ENCODE measurements around the gene SYPL1. TPM values are rescaled to one million over a fixed set of nuclear protein-coding genes. Genes with fewer than 3 reads are reported as not detected.

The SYPL1 gene
- total and polyA plus RNA-seq, 9 of the 15 experiments (the other 6 are each of a cell fraction or from before 2014, with no cell fraction given): 23.8 to 214 (median 70.2) TPM

DNA sequence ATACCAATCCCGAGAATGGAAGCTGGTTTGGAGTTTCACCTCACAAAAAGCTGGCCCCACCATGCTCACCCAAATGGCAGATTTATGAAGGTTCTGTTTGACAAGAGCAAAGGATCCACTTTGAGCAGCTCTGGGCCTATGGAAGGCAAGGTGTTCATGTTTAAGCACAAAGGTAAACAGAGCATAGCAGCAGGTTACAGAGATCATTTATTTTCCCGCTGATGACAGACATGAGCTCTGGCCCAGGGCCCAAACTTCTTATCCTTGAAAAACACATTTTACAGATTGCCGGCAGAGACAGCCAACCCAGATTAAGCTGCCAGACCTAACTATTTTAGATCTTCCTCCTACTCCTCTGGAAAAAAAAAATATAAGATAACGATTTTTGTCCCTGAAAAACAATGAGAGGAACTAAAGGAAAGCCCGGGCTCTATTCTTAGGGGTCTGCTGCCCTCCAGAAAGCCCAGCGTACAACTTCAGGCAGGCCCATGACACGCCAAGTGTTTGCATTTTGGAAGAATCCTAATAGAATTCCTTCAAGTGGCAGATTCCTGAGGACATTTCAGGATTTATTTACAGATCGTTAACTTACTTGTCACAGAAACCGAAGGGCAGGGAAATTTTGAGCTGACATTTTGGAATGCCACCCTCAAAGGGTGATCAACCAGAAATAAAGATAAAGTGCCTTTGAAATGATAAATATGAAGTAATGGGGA is 40.0 kb downstream of the SYPL1 start (continued):
- TF ChIP-seq, protein P1, sequence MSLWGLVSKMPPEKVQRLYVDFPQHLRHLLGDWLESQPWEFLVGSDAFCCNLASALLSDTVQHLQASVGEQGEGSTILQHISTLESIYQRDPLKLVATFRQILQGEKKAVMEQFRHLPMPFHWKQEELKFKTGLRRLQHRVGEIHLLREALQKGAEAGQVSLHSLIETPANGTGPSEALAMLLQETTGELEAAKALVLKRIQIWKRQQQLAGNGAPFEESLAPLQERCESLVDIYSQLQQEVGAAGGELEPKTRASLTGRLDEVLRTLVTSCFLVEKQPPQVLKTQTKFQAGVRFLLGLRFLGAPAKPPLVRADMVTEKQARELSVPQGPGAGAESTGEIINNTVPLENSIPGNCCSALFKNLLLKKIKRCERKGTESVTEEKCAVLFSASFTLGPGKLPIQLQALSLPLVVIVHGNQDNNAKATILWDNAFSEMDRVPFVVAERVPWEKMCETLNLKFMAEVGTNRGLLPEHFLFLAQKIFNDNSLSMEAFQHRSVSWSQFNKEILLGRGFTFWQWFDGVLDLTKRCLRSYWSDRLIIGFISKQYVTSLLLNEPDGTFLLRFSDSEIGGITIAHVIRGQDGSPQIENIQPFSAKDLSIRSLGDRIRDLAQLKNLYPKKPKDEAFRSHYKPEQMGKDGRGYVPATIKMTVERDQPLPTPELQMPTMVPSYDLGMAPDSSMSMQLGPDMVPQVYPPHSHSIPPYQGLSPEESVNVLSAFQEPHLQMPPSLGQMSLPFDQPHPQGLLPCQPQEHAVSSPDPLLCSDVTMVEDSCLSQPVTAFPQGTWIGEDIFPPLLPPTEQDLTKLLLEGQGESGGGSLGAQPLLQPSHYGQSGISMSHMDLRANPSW (CRISPR knock-in tag; IDR thresholded peaks at IDR 0.05): no peak
- TF ChIP-seq PRMT5 (CRISPR knock-in tag; IDR thresholded peaks at IDR 0.05): no peak
- no peak for TF ChIP-seq ZBTB8A (IDR thresholded peaks at IDR 0.05; ENCODE audit: partially characterized antibody)
- no peak for TF ChIP-seq USF2 (CRISPR knock-in tag; IDR thresholded peaks at IDR 0.05)
- peak; percentile 97 for TF ChIP-seq MTA2 (IDR thresholded peaks at IDR 0.05; ENCODE audit: low read depth)
- no peak for TF ChIP-seq GABPB2 (CRISPR knock-in tag; conservative IDR thresholded peaks at IDR 0.05)
- 0 out of 2 replicates have a peak, but pooled peaks have one; percentile 52 for TF ChIP-seq NR1H2 (CRISPR knock-in tag; IDR thresholded peaks at IDR 0.05)
- TF ChIP-seq DEAF1 (CRISPR knock-in tag; IDR thresholded peaks at IDR 0.05): no peak
- TF ChIP-seq, protein P2, sequence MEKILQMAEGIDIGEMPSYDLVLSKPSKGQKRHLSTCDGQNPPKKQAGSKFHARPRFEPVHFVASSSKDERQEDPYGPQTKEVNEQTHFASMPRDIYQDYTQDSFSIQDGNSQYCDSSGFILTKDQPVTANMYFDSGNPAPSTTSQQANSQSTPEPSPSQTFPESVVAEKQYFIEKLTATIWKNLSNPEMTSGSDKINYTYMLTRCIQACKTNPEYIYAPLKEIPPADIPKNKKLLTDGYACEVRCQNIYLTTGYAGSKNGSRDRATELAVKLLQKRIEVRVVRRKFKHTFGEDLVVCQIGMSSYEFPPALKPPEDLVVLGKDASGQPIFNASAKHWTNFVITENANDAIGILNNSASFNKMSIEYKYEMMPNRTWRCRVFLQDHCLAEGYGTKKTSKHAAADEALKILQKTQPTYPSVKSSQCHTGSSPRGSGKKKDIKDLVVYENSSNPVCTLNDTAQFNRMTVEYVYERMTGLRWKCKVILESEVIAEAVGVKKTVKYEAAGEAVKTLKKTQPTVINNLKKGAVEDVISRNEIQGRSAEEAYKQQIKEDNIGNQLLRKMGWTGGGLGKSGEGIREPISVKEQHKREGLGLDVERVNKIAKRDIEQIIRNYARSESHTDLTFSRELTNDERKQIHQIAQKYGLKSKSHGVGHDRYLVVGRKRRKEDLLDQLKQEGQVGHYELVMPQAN (IDR thresholded peaks at IDR 0.05; ENCODE audit: borderline replicate concordance): no peak
- TF ChIP-seq HDAC6 (IDR thresholded peaks at IDR 0.05; ENCODE audit: low read depth, low read length): no peak
- no peak for TF ChIP-seq NELFE (IDR thresholded peaks at IDR 0.05; ENCODE audit: insufficient read depth, insufficient read length)
- TF ChIP-seq ZFPM2 (CRISPR knock-in tag; IDR thresholded peaks at IDR 0.05): no peak
- peak; percentile 63; the same call in 1 of the 2 replicates for TF ChIP-seq ADNP (tag; IDR thresholded peaks at IDR 0.05)
- no peak for TF ChIP-seq RB1 (IDR thresholded peaks at IDR 0.05; ENCODE audit: low read depth)
- peak; percentile 29; the same call in 1 of the 2 replicates for TF ChIP-seq TRIM28 (IDR thresholded peaks at IDR 0.05)
- no peak for TF ChIP-seq ID3 (CRISPR knock-in tag; IDR thresholded peaks at IDR 0.05)
- no peak for TF ChIP-seq ID3 (tag; IDR thresholded peaks at IDR 0.05)
- TF ChIP-seq RCOR1 (IDR thresholded peaks at IDR 0.05; ENCODE audit: borderline replicate concordance in 1 of 2, low read depth in 2 of 2, low read length in 2 of 2): peak; percentile 88 to 99
- TF ChIP-seq ERF (CRISPR knock-in tag; IDR thresholded peaks at IDR 0.05): no peak
- peak; percentile 87 for TF ChIP-seq DMBX1 (CRISPR knock-in tag; IDR thresholded peaks at IDR 0.05; ENCODE audit: borderline replicate concordance)
- peak; percentile 59; the same call in 1 of the 2 replicates for TF ChIP-seq ZNF24 (IDR thresholded peaks at IDR 0.05)
- no peak for TF ChIP-seq HMG20A (CRISPR knock-in tag; conservative IDR thresholded peaks at IDR 0.05)

Measured in K562 (cell line).